Ecto neural progenitor cell (in vitro differentiated cells): ENCODE measurements around the gene UBB.

ENCODE experiments used
- DNase-seq: peaks from one replicate; pipeline ENCODE4 v3.0.0-alpha.2; 2018; ENCODE audit warnings: low spot score

UBB gene

GRCh38 chr17:16419074-16419928 is 38.4 kb downstream of the UBB start:
- no peak for DNase-seq

GRCh38 chr17:16419929-16420271 is 39.0 kb downstream of the UBB start:
- no peak for DNase-seq

DNA sequence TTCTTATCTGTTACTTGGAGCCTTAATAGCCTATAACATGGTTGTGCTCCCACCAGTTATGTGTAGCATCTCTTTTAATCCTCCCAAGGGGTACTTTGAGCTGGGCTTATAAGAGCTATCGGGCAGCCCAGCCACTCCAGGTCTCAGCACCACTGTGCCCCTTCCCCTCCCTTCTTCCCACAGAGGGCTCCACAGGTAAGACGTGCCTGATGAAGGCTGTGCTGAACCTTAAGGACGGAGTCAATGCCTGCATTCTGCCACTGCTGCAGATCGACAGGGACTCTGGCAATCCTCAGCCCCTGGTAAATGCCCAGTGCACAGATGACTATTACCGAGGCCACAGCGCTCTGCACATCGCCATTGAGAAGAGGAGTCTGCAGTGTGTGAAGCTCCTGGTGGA is 41.5 kb downstream of the UBB start:
- no peak for DNase-seq

- DNase-seq: peak; percentile 45
Measured at GRCh38 chr17:16423226-16423872, 42.5 kb downstream of the UBB start.

DNA sequence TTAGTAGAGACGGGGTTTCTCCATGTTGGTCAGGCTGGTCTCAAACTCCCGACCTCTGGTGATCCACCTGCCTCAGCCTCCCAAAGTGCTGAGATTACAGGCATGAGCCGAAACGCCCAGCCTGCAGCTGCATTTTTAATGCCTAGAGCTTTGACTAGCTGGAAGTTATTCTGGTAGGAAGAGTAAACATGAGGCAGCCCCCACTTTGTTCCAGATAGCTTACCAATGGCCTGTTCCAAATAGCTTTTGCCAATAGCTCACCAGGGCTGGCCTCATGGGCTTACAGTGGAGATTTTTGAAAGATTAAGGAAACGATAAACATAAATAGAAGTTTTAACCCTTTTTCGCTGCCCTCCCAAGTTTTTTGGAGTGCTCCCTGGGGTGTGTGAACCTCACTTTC is 44.3 kb downstream of the UBB start:
- DNase-seq: no peak

DNA sequence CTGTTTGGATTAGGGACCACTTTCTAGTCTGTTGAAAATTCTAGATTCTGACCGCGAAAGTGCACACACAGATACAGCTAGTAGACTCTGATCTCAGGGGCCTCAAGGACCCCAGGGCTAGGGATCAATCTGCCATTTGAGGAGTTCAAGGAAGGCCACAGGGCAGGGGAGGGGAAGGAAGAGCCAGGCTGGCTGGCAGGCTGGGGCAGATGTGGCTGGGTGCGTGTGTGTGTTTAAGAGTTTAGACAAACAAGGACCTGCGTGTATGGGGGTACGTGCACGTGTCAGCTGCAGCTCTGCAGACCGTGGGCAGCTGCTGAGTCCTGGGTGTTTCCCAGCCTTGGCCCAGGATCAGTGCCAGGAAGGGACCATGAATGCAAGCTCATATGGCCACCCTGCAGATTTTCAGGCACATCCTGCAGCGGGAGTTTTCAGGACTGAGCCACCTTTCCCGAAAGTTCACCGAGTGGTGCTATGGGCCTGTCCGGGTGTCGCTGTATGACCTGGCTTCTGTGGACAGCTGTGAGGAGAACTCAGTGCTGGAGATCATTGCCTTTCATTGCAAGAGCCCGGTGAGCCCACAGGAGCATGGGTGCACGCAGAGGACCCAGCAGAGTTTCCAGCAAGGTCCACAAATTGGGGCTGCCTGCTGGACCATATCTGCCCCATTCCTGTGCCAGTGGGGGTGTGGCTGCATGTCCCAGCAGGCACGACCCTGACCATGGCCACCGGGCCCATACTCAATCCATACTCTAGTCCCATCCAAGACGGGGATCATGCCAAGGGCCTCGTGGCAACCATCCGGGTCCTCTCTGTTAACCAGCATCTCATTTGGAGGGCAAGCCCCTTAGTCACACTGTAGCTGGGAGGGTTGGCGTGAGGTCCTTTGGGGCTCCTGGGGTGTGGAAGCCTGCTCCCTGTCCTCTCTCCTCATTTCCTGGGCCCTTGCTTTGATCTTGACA is 45.1 kb downstream of the UBB start:
- peak; percentile 45 for DNase-seq

- DNase-seq: no peak
Measured at GRCh38 chr17:16427020-16427419, 46.1 kb downstream of the UBB start.

DNA sequence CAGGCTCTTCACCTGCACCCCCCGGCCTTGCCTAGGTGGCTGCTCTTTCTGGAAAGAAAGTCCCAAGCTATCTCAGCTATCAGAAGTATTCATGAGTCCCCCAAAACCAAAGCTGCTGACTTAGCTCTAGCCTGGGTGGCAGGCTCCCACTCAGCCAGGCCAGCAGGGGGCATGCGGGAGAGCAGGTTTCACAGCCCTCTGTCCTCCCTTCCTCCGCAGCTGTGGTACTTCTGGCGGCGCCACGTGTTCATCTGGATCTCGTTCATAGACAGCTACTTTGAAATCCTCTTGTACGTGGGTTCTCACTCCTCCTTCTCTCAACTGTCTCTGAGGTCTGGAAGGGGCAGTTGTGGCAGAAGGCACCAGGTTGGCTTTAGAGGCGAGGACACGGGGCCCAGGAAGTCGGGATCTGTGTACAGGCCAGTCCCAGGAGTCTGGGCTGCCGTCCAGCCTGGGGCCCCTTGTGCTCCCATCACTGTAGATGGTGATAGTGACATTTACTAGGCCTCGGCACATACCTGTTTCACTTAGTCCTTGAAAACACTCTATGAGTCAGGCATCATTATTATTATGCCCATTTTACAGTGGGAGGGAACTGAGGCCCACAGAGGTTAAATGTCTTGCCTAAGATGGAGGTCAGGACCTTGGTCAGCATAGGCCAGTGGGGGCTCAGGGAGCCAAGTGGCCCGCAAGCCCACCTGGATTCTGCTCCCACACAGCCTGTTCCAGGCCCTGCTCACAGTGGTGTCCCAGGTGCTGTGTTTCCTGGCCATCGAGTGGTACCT is 47.4 kb downstream of the UBB start:
- peak; percentile 78 for DNase-seq

DNA sequence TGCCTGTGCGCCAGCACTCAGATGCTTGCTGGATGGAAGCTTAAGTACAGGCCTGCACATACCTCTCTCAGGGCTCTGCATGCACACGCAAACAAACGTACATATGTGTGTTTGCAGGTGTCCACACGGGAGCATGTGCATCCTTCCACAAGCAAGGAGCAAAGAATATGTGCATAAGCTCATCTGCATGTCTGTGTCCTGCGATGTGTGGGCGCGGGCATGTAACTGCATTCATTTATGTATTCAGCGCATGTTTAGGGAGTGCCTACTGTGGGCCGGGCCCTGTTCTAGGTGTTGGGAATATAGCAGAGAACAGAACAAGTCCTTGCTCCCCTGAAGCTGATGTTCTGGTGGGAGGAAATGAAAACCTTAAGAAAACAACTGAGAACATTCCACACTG is 48.2 kb downstream of the UBB start:
- DNase-seq: no peak

DNA sequence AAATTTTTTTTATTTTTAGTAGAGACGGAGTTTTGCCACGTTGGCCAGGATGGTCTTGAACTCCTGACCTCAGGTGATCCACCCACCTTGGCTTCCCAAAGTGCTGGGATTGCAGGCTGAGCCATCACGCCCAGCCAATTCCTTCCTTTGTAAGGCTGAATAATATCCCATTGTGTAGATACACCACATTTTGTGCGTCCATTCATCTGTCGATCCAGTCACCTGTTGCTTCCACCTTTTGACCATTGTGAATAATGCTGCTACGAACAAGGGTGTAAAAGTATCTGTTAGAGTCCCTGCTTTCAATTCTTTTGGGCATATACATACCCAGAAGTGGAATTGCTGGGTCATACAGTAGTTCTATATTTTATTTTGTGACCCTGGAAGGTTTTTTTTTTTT is 49.8 kb downstream of the UBB start:
- DNase-seq: no peak

DNA sequence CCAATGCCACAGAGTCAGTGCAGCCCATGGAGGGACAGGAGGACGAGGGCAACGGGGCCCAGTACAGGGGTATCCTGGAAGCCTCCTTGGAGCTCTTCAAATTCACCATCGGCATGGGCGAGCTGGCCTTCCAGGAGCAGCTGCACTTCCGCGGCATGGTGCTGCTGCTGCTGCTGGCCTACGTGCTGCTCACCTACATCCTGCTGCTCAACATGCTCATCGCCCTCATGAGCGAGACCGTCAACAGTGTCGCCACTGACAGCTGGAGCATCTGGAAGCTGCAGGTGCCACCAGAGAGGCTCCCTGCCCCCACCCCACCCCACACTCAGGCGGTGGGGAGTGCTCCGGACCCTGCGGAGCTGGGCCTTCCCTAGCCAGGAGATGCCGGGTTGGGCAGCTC is 51.1 kb downstream of the UBB start:
- peak; percentile 50 for DNase-seq
